K562 (cell line): ENCODE results near the gene TGFBR3L. TPM values are rescaled to one million over a fixed set of nuclear protein-coding genes. Genes with fewer than 3 reads are reported as not detected.

ENCODE experiments used
- BCL6 ChIP-seq: fragments of 250-450 bp; sonication (Bioruptor Pico); IDR thresholded peaks from 2 replicates; pipeline ENCODE4 v1.4.0; 2020
- BRF1 ChIP-seq: IDR thresholded peaks from 3 replicates; pipeline ENCODE4 v1.6.1; 2011; ENCODE audit warnings: borderline replicate concordance, mild to moderate bottlenecking; ENCODE audit not compliant: insufficient read length; ENCODE audit errors: extremely low read depth
- C11orf30 ChIP-seq: fragments of 450-650 bp; IDR thresholded peaks from 2 replicates; pipeline ENCODE4 v1.6.1; 2016; ENCODE audit warnings: low read depth, mild to moderate bottlenecking
- FIP1L1 ChIP-seq: fragments of 200-400 bp; formaldehyde crosslinking; IDR thresholded peaks from 2 replicates; pipeline ENCODE4 v1.6.1; 2018; ENCODE audit warnings: mild to moderate bottlenecking, low read depth, low read length; ENCODE audit not compliant: poor library complexity, severe bottlenecking
- FOXA1 ChIP-seq: fragments of 450-650 bp; IDR thresholded peaks from 2 replicates; pipeline ENCODE4 v1.6.1; 2016; ENCODE audit warnings: mild to moderate bottlenecking, borderline replicate concordance
- FOXA3 ChIP-seq, 2 experiments: fragments of 450-650 bp in 1 of 2; sonication (generic) in 1 of 2; formaldehyde crosslinking; IDR thresholded peaks in 1 of 2; conservative IDR thresholded peaks in 1 of 2; 2 replicates each; pipeline versions ENCODE4 v1.4.0 to v1.8.0; 2020 to 2022; ENCODE audit warnings: mild to moderate bottlenecking in 2 of 2, missing genetic modification reagents in 1 of 2
- FOXP1 ChIP-seq: sonication (generic); formaldehyde crosslinking; IDR thresholded peaks from 2 replicates; pipeline ENCODE4 v1.8.0; 2022; ENCODE audit warnings: mild to moderate bottlenecking, missing genetic modification reagents
- KDM5B ChIP-seq: fragments of 200-600 bp; sonication (generic); IDR thresholded peaks from 2 replicates; pipeline ENCODE4 v1.6.1; 2012; ENCODE audit warnings: low read depth, mild to moderate bottlenecking, moderate library complexity, low read length, control low read depth, inconsistent platforms; ENCODE audit not compliant: insufficient replicate concordance
- MBD2 ChIP-seq: sonication (generic); IDR thresholded peaks from 2 replicates; pipeline ENCODE4 v1.6.1; 2016; ENCODE audit warnings: low read depth, borderline replicate concordance
- ZNF695 ChIP-seq: fragments of 450-650 bp; formaldehyde crosslinking; IDR thresholded peaks from 2 replicates; pipeline ENCODE4 v1.4.0; 2020; ENCODE audit warnings: mild to moderate bottlenecking, moderate library complexity
- polyA plus RNA-seq, 8 experiments: library from polyadenylated mRNA; depleted of rRNA in 4 of 8; stranded (reverse) in 5 of 8; unstranded in 3 of 8; fragments of >200 nt; fragmentation: Nextera tagmentation in 2 of 8; fragmentation: Illumina TruSeq in 1 of 8; extraction: Ambion mirVana in 2 of 8; extraction: Trizol in 1 of 8; gene quantifications; 2 replicates each; pipeline versions ENCODE4 v1.2.1 to v1.2.3, GENCODE V29; 2011 to 2014; ENCODE audit warnings: inconsistent platforms in 1 of 8, missing spikeins in 1 of 8
- total RNA-seq, 7 experiments: library from RNA; depleted of rRNA in 6 of 7; stranded (reverse); fragments of >200 nt in 6 of 7; fragmentation: Illumina TruSeq in 2 of 7; extraction: Trizol in 2 of 7; gene quantifications; 2 replicates each; pipeline versions ENCODE4 v1.2.1 to v1.2.3, GENCODE V29; 2011 to 2021; ENCODE audit warnings: low replicate concordance in 1 of 7
- TF ChIP-seq, protein P1 (sequence below): sonication (generic); formaldehyde crosslinking; IDR thresholded peaks from 2 replicates; pipeline ENCODE4 v1.8.0; 2022; ENCODE audit warnings: missing genetic modification reagents, mild to moderate bottlenecking, borderline replicate concordance
- TF ChIP-seq, protein P2 (sequence below), 2 experiments: IDR thresholded peaks; 2 replicates each; pipeline ENCODE4 v1.6.1; 2011; ENCODE audit warnings: borderline replicate concordance in 1 of 2, control low read depth in 1 of 2, low read depth in 1 of 2, low read length in 1 of 2, mild to moderate bottlenecking in 1 of 2, mixed read lengths in 1 of 2, moderate library complexity in 1 of 2; ENCODE audit not compliant: insufficient read depth in 1 of 2, insufficient read length in 1 of 2, poor library complexity in 1 of 2, severe bottlenecking in 1 of 2; ENCODE audit errors: extremely low read depth in 1 of 2
- TF ChIP-seq, protein P3 (sequence below): fragments of 250-450 bp; sonication (Bioruptor Pico); IDR thresholded peaks from 2 replicates; pipeline ENCODE4 v1.8.0; 2022; ENCODE audit warnings: inconsistent platforms, mild to moderate bottlenecking, moderate library complexity, borderline replicate concordance
- TF ChIP-seq, protein P4 (sequence below): fragments of 250-450 bp; sonication (Bioruptor Pico); IDR thresholded peaks from 2 replicates; pipeline ENCODE4 v1.8.0; 2021; ENCODE audit warnings: moderate library complexity, mild to moderate bottlenecking, inconsistent platforms
- TF ChIP-seq, protein P5 (sequence below): sonication (generic); formaldehyde crosslinking; IDR thresholded peaks from 2 replicates; pipeline ENCODE4 v1.9.0; 2022; ENCODE audit warnings: mild to moderate bottlenecking, missing genetic modification reagents

The TGFBR3L gene
- total and polyA plus RNA-seq, 9 of the 15 experiments (the other 6 are each of a cell fraction or from before 2014, with no cell fraction given) = not detected

DNA sequence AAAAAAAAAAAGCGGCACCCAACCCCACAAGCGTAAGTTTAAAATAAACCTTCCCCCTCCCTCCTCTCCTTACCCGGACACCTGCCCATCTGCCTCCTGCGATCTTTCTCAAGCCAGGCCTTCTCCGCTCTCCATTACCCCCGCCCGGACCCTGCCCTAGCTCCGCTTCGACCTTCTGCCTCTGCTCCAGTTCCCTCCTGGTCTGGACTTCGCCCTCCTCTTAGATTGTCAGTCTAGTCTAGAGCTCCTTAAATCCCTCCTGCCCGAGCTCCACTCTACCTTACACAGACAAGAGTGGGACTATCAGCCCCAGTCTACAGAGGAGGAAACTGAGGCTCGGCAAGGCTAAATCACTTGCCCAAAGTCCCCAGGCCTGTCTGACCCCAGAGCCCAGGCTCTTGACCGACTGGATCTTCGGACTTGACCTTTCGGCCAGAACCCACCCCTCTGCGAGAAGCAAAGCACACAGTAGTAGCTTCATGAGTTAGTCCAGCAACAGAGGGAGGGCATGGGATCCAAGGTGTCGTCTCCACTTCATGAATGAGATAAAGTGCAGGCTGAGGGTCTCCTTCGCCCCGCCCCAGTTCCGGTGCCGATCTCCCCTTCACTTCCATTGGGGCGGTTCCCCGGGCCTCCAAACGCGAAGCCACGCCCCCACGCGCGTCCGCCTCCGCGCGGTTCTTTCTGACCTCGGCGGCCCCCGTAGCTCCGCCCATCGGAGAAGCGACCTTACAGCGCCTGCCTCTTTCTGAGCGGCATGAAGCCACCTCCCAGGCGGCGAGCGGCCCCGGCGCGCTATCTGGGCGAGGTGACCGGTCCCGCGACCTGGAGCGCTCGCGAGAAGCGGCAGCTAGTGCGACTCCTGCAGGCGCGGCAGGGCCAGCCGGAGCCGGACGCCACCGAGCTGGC, 5.2 kb downstream of the TGFBR3L start, which contains the start of gene SNAPC2 (continued):
- TF ChIP-seq, protein P1, sequence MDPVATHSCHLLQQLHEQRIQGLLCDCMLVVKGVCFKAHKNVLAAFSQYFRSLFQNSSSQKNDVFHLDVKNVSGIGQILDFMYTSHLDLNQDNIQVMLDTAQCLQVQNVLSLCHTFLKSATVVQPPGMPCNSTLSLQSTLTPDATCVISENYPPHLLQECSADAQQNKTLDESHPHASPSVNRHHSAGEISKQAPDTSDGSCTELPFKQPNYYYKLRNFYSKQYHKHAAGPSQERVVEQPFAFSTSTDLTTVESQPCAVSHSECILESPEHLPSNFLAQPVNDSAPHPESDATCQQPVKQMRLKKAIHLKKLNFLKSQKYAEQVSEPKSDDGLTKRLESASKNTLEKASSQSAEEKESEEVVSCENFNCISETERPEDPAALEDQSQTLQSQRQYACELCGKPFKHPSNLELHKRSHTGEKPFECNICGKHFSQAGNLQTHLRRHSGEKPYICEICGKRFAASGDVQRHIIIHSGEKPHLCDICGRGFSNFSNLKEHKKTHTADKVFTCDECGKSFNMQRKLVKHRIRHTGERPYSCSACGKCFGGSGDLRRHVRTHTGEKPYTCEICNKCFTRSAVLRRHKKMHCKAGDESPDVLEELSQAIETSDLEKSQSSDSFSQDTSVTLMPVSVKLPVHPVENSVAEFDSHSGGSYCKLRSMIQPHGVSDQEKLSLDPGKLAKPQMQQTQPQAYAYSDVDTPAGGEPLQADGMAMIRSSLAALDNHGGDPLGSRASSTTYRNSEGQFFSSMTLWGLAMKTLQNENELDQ = no peak
- TF ChIP-seq KDM5B (peak; percentile 44), FOXA1 (no peak), C11orf30 (peak; percentile 51; the same call in 1 of the 2 replicates), BRF1 (no peak), MBD2 (peak; percentile 14; the same call in 1 of the 2 replicates), FIP1L1 (peak; percentile 87), FOXA3 (CRISPR knock-in tag; conservative IDR thresholded peaks at IDR 0.05 in 1 of 2, IDR thresholded peaks at IDR 0.05 in 1 of 2) (peak in 1 of 2 experiments; percentile 18; a peak in 1 of 4 replicates), ZNF695 (CRISPR knock-in tag) (0 out of 2 replicates have a peak, but pooled peaks have one; percentile 21), FOXP1 (CRISPR knock-in tag) (peak; percentile 59; the same call in 1 of the 2 replicates), BCL6 (no peak)
- TF ChIP-seq, protein P2, sequence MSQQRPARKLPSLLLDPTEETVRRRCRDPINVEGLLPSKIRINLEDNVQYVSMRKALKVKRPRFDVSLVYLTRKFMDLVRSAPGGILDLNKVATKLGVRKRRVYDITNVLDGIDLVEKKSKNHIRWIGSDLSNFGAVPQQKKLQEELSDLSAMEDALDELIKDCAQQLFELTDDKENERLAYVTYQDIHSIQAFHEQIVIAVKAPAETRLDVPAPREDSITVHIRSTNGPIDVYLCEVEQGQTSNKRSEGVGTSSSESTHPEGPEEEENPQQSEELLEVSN (IDR thresholded peaks at IDR 0.05; ENCODE audit: borderline replicate concordance in 1 of 2, extremely low read depth in 1 of 2, insufficient read depth in 1 of 2, insufficient read length in 1 of 2, low read depth in 1 of 2, low read length in 1 of 2, poor library complexity in 1 of 2, severe bottlenecking in 1 of 2) = peak; percentile 33 to 53
- TF ChIP-seq, protein P3, sequence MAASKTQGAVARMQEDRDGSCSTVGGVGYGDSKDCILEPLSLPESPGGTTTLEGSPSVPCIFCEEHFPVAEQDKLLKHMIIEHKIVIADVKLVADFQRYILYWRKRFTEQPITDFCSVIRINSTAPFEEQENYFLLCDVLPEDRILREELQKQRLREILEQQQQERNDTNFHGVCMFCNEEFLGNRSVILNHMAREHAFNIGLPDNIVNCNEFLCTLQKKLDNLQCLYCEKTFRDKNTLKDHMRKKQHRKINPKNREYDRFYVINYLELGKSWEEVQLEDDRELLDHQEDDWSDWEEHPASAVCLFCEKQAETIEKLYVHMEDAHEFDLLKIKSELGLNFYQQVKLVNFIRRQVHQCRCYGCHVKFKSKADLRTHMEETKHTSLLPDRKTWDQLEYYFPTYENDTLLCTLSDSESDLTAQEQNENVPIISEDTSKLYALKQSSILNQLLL (CRISPR knock-in tag) = no peak
- TF ChIP-seq, protein P4, sequence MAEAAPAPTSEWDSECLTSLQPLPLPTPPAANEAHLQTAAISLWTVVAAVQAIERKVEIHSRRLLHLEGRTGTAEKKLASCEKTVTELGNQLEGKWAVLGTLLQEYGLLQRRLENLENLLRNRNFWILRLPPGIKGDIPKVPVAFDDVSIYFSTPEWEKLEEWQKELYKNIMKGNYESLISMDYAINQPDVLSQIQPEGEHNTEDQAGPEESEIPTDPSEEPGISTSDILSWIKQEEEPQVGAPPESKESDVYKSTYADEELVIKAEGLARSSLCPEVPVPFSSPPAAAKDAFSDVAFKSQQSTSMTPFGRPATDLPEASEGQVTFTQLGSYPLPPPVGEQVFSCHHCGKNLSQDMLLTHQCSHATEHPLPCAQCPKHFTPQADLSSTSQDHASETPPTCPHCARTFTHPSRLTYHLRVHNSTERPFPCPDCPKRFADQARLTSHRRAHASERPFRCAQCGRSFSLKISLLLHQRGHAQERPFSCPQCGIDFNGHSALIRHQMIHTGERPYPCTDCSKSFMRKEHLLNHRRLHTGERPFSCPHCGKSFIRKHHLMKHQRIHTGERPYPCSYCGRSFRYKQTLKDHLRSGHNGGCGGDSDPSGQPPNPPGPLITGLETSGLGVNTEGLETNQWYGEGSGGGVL = no peak
- TF ChIP-seq, protein P5, sequence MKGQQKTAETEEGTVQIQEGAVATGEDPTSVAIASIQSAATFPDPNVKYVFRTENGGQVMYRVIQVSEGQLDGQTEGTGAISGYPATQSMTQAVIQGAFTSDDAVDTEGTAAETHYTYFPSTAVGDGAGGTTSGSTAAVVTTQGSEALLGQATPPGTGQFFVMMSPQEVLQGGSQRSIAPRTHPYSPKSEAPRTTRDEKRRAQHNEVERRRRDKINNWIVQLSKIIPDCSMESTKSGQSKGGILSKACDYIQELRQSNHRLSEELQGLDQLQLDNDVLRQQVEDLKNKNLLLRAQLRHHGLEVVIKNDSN (CRISPR knock-in tag) = peak; percentile 40; the same call in 1 of the 2 replicates
